GM18907 (cell line): ENCODE results near the gene SORCS3.

ENCODE experiments used
- ATAC-seq: cut with Tn5 transposase; IDR thresholded peaks from one replicate; pipeline ENCODE4 v1.9.1; 2021; ENCODE audit warnings: mild to moderate bottlenecking, moderate library complexity; ENCODE audit not compliant: unreplicated experiment

Gene SORCS3

GRCh38 chr10:104641187-104641936, at the start of gene SORCS3:
Gene SORCS3 (plus strand): TSS chr10:104641290.
- ATAC-seq: no peak

- ATAC-seq: no peak
These were observed 49.6 kb upstream of the SORCS3 start for GRCh38 chr10:104591441-104591840.

- no peak for ATAC-seq
These were observed 39.9 kb upstream of the SORCS3 start for GRCh38 chr10:104601166-104601565.

DNA sequence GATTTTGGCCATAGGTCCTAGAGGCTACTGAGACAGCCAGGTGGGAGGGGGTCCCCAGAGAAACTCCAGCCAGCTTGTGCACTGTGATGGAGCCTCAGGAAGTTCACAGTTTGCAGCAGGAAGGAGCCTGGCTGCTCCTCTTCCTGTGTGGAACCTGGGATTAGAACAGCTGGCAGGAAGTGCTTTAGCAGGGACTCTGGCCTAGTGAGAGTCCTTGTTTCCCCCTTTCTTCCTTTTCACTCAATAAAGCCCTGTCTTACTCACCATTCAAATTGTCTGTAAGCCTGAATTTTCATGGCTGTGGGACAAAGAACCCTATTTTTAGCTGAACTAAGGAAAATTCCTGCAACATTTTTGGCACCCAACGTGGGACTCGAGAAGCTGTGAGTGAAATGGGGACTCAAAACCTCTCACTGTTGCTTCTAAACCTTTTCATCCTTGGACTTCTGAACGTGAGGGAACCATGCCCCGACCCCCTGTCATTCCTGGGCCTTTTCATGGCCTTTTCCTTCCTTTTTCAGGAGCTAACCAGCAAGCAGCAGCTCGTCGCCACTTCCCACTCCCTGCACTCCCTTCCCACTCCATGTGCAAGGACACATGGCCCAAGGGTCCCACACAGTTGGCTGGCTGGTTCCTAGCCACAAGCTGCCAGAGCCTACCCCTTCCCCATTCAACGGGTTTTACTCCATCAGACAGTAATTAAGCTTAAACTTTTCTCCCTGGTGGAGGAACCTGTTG, 32.8 kb upstream of the SORCS3 start:
- ATAC-seq: no peak

DNA sequence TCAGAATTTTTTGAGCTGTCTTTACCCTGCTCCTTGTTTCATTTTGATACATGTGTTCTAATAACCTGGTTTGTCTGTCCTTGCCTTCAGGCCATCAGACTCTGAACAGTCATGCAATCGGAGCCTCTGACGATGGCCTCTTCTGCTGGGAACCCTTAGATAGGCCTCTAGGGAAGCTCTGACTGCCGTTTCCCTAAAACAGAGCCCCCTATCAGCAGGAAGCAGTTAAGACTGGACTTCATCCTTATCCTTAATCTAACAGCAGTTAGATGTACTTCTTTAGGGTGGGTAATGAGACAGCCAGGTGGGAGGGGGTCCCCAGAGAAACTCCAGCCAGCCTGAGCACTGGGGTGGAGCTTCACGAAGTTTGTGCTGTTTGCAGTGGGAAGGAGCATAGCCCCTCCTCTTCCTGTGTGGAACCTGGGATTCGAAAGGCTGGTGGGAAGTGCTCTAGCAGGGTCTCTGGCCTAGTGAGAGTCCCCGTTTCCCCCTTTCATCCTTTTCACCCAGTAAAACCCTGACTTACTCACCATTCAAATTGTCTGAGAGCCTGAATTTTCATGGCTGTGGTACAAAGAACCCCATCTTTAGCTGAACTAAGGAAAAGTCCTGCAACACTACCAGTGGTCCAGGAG, 28.4 kb upstream of the SORCS3 start:
- no peak for ATAC-seq

GRCh38 chr10:104613406-104613805, 27.7 kb upstream of the SORCS3 start:
- no peak for ATAC-seq

DNA sequence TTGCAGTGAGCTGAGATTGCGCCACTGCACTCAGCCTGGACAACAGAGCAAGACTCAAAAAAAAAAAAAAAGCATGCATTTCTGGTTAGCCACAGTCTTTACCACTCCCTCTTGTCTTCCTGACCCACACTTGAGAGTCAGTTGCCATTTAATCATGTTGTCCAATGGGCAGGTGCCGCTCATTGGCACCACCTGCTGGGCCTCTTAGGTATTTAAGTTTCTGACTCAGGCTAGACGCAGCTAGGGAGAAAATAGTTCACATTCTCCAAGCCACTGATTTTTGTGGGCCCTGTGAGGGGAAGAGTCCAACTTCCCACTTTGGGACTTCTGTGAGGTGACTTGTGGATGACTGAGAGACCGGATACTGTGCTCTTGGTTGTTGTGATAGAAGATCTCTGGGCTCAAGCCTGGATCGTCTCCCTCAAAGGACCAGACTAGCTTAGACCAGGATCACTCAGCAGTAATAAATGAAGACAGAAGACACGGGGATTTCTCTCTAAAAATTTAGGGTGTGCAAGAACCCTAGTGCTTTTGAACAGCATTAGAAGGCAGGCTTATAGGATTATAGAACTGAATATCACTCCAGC, 26.8 kb upstream of the SORCS3 start:
- ATAC-seq: no peak

DNA sequence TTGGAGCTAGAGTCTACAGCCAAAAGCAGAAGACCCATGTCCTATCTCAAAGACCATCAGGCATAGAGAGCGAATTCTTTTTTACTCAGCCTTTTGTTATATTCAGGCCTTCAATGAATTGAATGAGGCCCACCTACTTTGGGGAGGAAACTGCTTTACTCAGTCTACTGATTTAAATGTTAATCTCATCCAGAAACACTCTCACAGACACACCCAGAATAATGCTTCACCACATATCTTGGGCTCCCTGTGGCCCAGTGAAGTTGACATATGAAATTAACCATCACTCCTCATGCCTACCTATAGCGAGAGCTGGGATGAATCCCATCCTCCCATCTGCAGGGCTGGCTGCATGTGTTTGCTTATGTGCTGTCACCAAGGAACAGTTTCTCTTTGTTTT, 26.0 kb upstream of the SORCS3 start:
- no peak for ATAC-seq

DNA sequence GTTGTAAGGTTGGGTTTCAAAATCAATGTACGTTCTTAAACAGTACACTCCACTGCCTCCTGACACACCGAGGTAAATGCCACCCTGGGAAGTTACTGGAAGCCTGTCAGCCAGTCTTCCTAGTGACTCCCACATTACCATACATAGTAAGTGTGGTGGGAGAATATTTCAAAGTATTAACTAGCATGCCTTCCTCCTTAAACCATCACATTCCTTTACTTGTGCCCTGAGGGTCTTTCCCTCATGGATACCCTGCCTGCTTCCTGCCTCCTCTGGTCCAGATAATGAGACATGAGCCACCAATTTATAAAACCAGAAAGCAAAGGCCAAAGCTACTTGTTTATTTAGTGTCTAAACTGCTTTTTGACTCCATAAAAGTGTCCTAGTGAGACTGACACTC, 23.3 kb upstream of the SORCS3 start:
- ATAC-seq: no peak

GRCh38 chr10:104622175-104622574, 18.9 kb upstream of the SORCS3 start:
- no peak for ATAC-seq

GRCh38 chr10:104622598-104623209, 18.4 kb upstream of the SORCS3 start:
- peak; percentile 53 for ATAC-seq

DNA sequence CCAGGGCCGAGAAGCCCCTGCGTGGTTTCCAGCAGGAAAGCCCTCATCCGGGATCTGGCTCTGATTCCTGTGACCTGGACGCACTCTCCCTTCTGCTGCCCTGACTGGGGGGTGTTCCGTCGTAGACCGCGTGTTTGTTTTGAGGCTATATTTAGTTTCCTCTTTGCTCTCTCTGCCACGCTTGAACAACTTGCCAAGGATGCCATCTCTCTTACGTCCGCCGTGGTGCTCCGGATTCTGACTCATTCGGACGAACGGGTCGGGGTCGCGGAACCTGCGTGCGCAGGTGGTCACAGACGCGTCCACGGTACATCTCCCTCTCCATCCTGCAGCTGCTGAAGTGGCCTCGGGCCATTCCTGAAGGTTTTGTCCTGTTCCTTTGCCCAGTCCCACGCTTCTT, 10.4 kb upstream of the SORCS3 start:
- no peak for ATAC-seq

DNA sequence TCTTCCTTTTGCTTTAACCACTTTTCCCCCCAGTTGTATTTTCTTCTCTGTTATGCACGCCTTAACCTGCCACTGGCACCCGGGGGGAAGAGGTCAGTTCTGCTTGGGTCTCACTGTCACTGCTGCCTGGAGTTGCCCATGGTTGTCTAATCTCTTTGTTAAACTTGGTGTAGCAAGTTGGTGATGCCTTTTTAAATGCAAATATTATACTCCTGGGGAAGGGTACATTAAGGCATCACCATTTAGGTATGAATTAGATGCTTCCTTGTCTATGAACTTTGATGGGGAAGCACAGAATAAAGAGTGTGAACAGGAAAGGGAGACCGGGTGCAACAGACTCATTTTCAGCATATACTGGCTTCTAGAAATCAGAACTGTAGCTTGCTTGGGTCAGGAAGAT, 9.1 kb upstream of the SORCS3 start:
- no peak for ATAC-seq

DNA sequence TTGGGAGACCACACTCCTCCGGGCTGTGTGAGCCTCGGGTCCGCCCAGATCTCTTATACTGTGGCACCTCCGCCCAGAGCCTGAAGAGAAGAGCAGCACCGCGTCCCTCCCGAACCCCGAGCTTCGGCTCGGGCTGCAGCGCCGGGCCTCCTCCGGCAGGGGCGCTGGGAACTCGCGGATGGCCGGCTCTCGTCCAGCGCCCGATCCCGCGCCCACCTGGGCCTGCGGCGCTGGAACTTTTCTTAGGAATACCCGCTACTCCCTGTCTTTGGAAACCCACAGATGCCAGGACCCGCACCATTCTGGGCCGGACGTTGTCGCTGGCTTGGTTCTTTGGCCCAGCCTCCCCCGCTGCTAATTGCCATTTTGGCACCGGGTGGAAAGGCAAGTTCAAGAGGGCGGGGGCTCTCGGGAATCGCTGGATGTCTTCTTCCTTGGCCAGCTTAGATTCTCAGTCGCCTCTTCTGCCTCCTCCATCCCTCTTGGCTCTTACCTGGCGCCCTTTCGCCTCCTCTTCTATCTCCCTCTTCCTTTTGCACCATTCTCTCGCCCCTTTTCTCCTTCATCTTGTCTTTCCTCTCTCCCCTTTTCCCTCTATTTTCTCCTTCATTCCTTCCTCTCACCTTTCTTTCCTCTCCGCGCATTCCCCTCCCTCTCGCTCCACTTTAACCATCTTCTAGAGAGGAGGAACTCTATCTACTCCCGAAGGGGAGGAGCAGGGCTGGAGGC, 2.1 kb upstream of the SORCS3 start:
- no peak for ATAC-seq

- ATAC-seq: no peak
These were observed 1.3 kb upstream of the SORCS3 start for GRCh38 chr10:104639590-104640338.

- ATAC-seq: no peak
These were observed 527 bp upstream of the SORCS3 start for GRCh38 chr10:104640339-104641186.

- no peak for ATAC-seq
These were observed 1.0 kb downstream of the SORCS3 start for GRCh38 chr10:104641937-104642657.

GRCh38 chr10:104642658-104643302, 1.7 kb downstream of the SORCS3 start:
- ATAC-seq: no peak
